Stimulated activated CD4-positive, alpha-beta T cell treated with anti-CD3 and anti-CD28 coated beads, Interleukin-2, amount 100 ng/mL, for 24 hours (primary cell): ENCODE data around the gene VCL.
A peak's percentile ranks its signal among the peaks of the same experiment; 100 is the strongest.

ENCODE experiments used
- DNase-seq, 2 donors: peaks; one replicate each; pipeline ENCODE4 v3.0.0-alpha.2; 2020

The VCL gene

DNA sequence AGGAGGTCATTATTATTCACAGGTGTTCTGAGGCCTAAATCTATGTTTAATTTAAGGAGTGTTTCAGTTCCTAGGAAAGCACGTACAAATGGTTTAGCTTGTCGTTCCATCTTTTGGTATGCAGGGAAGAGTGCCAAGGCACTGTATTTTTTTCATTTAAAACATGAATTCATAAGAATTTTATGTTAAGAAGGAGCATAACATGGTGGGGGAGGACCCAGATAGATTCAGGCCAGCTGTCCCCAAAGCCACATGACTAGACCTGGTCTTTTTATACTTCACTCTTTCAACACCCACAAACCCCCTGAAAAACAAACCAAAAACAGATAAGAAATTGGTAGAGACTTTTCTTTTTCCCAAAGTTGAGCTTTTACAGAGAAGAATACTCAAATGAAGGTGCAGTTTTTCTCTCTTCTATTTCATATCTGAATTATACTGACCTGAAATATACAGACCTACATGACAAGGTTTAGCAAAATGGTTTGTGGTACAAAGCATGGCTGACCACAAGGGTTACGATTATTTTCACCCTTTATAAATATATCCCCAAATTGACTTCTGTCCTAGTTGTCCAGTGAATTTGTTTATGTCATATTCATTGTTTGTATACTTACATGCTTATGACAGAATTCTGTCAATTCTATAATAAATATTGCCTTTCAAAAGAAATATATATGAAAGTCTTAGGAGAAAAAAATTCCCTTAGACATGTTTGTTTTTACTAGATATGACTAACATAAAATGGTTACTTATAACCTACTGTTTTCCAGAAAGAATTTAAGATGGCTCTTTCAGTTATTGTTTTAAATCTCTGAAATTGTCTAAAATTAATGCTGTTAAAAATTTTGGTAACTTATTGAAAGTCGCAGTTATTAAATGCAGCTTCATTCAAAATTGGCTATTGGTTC is 81.4 kb downstream of the VCL start:
- no peak for DNase-seq

DNA sequence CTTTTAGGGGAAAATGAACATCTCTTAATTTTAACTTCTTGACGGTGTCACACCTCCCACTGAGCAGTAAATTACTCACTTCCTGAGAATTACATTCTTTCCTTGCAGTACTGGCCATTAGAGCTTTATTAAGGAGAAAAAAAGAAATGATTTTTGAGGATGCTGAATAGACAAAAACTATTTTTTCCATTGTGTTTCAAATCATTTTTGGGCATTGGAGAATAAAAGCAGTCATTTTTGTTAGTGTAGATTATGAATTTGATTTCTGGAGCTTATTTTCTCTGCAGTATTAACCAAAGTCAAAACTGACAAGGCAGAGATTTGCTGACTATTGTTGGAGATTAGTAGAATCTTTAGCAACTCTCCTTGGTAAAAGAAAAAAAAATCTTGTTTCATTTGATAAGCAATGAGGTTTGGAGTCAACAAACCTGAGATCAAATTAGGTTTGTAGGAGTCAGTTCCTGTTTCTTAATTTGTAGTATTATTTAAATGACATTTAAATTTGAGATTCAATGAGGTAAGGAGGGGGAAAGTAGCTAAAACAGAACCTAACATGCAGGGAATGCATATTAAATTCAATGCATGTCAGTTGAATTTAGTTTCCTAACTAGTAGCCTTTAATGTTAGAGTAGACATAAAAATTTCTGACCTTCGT is 82.1 kb downstream of the VCL start:
- DNase-seq = no peak

DNA sequence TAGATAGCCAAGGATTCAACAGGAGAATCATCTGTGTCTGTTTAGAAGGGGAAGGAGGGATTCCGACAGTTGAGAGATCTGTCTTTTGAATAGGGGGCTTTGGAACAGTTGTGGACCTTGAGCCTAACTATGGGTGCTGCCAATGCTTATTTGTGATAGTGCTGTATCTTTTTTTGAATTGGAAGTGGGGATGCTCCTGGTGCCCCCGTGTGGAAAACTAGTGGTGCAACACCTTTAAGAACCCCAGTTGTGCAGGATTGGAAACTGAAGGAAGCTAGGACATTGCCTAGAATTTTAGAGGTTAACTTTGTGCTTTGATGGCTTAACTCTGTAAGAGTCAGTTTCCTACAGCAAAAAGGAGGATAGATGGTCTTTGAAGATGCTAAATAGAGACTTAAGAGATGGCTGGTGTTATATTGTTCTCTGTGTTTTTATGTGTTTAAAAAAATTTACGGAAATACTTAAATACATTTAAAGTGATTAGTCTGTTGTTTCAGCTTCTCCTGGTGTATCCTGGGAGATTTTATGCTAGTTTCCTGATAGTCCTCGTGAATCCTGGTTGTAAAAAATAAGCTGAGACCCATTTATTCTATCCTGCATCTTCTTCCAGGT is 83.4 kb downstream of the VCL start:
- DNase-seq = peak; percentile 42 to 45

DNA sequence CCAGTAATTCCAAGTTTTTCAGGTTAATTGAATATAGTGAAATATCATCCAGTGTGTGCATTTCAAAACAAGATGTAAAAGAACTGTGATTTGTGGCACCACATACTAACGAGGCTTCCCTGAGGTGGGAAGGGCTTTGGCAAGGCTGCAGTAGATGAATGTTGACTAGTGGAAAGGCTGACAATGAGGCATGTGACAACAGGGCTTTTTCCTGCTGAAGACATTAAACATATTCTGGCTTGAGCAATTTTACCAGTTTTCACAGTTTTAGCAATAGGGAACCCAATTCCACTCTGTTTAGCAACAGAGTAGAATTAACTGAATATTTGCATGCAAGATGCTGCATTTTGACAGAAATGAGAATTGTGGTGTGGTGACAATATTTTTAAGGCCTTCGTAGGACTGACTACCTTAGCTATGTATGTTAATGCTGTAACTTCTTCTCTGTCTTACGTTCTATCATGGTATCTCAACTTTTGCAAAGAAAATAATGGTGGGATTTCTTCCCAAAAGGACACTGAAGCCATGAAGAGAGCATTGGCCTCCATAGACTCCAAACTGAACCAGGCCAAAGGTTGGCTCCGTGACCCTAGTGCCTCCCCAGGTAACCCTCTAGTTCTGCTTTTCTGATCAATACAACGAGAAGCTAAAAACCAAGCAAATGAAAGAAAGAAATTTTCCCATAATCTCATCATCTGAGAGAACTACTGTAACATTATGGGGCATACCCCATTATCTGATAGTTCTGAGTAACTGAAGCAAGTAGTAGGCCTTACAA is 84.2 kb downstream of the VCL start:
- no peak for DNase-seq

DNA sequence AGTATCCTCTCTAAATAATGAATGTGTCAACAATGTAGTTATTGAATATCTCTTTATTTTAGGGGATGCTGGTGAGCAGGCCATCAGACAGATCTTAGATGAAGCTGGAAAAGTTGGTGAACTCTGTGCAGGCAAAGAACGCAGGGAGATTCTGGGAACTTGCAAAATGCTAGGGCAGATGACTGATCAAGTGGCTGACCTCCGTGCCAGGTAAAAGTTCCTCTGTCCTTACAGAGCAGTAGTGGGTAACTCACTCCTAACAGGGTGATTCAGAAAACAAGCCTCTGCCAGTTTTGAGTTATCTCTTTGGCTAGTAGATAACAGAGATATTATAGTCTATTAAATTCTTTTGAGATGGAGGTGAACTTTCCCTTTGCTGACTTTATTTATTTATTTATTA is 85.4 kb downstream of the VCL start:
- DNase-seq = no peak

DNA sequence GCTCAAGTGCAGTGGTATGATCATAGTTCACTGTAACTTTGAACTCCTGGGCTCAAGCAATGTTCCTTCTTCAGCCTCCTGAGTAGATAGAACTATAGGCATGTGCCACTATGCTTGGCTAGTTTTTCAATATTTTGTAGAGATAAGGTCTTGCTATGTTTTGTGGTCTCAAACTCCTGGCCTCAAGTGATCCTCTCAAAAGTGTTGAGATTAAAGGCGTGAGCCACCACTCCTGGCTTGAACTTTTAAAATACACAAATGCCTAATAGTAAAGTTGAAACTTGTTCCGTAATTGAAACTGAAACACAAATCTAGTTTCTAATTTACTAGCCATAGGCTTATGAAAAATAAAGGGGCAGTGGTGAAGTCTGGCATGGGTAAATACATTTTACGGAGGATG is 87.0 kb downstream of the VCL start:
- DNase-seq = no peak

DNA sequence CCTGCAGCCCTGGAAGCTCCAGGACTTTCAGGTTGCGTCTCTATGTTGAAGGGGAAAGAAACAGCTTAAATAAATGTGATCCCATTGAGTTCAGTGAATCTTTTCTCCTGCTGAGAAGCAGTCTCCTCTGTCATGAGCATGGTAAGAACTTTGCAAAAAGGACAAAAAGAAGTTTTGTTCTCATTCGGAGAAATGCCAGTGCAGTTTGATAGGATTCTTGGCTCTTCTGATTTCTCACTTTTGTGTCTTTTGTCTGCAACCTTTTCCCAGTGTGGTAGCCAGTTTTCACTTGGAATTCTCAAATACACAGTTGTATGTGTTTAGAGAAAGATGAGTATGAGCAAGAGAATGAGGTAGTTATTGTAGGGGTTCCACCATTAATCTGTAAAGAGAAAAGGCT is 88.4 kb downstream of the VCL start:
- no peak for DNase-seq

DNA sequence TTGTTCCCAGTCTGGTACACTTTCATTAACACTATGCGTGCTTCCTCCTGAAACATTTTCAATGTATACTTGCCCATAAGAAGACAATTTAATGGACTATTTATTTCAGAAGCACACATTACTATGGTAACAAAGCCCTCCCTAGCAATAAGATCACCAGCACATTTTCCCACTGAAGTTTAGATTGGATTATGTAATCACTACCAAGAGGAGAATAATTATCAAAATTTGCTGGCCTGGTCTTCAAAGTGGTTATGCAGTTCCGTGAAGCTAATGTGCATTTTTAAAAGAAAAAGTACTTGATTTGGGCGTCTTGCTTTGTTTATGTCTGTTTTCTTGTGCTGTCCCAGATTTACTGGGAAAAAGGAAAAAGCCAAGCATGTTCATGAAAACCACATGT is 90.8 kb downstream of the VCL start:
- DNase-seq = no peak

DNA sequence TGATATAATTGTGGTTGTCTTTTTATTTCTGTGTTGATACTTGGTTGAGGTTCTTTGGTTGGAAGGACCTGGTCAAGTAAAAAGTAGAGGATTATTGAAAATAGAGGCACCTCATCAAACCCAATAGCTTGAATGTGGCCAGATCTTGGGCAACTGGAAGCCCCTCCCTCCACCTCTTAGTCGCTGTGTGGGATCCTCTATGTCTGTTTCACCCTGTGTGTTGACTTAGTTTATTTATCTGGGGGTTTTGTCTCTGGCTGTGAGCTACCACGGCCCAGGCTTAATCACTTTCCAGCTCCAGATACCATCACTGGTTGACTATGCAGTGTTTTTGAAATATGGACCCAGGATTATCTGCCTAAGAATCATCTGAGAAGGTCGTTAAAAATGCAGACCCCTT is 94.5 kb downstream of the VCL start:
- DNase-seq = no peak

DNA sequence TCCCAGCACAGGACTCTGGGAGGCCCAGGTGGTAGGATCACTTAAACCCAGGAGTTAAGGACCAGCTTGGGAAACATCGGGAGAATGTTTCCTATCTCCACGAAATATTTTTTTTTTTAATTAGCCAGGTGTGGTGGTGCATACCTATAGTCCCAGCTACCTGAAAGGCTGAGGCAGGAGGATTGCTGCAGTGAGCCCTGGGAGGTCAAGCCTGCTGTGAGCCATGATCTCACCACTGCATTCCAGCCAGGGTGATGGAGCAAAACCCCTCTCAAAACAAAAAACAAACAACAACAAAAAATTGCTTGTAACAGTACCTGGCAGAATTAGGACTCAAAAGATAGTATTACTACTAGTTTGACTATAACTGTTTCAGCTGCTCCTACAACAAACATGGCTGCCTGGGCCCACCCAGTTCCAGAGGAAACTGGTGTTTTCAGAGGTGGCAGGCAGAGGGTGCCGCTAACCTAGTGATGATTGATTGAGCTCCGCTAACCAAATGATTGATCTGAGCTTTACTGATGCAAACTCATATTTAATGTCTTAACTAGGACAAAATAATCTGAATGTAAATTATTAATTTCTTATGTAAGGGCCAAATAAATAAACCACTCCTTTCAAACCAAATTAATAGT is 95.7 kb downstream of the VCL start:
- no peak for DNase-seq

DNA sequence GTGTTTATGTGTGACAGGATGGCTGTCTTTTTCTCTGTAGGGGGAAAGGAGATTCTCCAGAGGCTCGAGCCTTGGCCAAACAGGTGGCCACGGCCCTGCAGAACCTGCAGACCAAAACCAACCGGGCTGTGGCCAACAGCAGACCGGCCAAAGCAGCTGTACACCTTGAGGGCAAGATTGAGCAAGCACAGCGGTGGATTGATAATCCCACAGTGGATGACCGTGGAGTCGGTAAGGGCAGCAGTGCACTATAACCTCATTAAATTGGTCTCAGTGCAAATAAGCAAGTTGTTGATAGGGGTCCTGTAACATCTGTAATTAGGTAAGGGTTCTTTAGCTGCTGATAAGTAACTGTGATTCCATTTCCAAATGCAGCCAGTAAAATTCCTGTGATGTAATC is 96.3 kb downstream of the VCL start:
- DNase-seq = no peak

DNA sequence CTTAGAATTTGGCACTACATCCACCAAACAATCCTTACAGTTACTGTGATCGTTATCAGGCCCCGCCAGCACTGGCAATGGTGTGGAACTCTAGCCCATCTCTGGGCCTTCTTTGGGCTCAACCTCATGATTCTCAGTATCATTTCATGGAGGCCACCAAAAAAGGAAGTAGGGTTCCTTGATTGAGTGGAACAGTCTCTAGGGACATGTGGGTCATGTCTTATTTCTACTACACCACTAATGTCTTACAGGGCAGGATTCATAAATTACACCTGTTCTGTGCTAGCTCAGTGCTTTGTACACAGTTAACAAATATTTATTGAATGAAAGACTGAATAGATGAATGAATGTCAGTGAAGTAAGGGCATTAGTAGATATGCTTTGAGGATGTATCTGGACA is 98.9 kb downstream of the VCL start:
- no peak for DNase-seq

DNA sequence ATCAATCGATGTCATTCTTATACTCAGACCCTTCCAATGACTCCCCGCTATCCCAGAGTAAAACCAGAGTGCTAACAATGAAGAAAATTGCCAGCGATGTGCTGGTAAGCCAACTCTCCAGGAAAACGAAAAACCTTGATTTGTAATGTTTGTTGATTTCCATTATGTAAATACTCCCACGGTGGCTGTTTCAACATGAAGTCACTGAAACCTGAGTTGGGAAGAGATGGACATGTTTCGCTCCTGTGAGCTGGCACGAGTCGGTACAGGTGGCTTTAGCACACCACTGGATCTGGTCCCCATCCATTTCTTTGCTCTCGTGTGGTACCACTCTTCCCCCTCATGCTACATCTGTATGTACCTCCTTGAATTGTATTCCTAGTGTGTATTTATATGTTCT is 99.9 kb downstream of the VCL start:
- DNase-seq = no peak

DNA sequence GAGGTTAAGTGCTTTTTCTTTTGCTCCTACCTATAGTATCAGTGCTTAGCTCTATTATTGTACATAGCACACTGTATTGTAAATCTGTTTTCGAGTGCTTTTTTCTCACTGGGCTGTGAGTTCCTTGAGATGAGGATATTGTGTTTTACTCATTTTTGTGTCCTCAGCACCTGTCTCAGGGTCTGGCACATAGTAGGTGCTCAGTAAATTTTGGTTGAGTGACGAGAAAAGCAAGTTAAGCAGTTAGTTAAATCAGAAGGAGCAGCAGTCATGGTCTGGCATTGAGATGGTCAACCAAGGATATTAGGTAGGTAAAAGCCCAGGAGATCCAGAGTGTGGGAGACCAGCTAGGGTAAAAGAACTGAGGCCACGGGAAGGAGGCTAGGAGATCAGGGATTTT is 101.5 kb downstream of the VCL start:
- no peak for DNase-seq

DNA sequence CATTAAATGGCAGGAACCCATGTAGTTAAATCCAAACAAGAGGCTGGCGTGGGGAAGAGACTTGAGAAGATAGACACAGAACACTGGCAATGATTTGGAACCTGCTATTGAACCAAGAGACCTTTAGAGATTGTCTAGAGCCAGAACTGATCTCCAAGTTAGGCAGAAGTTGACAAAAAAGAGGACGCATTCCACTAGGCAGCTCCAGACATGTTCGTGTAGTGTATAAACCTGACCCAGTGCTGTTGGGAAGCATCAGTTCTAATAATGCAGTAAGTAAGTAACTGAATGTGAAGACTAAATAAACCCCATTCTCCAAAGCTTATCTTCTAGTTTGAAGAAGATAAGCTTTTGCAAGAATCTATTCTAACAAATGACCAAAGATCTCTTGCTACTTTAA is 101.9 kb downstream of the VCL start:
- no peak for DNase-seq

DNA sequence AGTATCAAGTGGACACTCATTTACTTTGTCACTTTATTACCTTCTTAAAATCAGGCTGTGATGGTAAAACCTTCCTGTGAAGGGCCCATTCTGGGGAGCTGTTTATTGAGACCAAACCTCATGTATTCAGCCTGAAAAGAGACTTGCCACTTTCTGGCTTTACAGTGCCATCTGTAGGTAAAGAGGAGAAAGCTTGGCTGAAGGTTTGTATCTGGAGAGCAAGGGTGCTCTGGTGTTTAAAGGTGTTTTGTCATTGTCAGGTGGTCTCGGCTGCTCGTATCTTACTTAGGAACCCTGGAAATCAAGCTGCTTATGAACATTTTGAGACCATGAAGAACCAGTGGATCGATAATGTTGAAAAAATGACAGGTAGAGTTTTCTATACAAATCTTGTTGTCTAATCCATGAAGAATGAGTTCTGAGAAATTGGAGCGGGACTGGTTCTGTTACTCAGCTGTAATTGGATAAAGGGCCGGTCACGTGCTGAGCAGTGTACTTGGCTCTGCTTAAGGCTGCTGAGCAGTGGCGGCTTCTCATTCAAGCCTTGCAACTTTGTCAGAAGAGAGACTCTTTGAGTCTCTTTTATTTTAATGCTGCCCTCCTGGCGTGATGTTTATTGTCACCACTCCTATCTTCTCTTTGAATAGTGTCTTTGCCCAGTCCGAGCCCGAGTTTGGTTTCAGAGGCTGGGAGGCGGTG is 105.8 kb downstream of the VCL start:
- DNase-seq = no peak

DNA sequence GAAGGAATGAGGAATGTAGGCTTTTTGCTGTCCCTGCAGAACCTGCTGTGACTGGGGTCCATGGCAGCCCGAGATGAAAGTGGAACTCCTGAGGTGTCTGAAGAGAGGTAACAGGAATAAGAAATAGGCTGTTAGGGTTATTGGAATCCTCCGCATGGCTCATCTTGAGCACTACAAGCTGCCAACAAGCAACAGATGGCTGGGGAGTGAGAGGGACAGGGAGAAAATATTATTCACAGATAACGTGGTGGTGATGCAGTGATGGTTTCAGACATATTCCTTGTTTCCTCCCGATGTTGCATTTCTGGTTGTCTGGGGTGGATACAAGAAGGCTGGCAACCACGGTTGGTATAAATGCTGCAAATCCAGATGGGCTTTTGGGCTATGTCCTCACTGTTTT is 106.6 kb downstream of the VCL start:
- no peak for DNase-seq

DNA sequence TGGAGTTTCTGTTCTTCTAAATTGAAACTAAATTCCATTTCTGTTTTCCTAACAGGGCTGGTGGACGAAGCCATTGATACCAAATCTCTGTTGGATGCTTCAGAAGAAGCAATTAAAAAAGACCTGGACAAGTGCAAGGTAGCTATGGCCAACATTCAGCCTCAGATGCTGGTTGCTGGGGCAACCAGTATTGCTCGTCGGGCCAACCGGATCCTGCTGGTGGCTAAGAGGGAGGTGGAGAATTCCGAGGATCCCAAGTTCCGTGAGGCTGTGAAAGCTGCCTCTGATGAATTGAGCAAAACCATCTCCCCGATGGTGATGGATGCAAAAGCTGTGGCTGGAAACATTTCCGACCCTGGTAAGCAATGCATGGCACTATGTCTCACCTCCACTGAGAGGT is 107.1 kb downstream of the VCL start:
- DNase-seq = no peak

DNA sequence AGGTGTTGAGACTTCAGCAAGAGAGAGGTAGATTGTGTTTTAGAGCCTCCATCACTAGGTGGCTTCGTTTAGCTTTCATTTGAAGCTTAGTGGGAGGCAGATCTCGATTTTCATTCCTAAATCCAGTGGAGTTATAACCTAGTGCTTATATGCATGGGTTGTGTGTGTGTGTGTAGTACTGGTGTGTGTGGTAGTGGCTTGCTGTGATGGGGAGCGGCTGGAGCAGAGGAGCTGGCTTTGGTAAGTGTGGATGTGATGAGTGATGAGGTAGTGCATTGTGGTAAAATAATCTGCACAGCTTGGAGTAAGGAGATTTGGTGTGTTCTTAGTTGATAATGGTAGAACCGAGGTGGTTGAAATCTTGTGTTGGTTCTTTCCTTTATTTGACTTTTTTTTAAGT is 109.5 kb downstream of the VCL start:
- no peak for DNase-seq

DNA sequence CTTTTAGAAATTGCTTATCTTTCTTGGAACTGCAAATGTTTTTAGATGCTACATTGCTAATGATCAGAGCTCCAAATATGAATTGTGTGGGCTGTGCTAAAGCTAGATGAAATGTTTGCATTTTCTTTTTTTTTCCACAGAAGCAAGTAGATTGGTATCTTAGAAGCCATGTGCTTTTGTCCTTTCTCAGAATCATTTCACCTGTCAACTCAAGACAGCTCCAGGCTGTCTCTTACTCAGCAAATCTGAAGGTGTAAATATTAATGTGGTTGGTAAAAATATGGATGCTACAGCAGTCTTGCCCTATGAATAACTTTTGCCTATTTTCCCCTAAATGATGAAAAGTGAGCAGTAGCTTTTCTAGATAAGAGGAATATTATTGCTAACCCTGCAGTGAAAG is 111.5 kb downstream of the VCL start:
- DNase-seq = no peak

DNA sequence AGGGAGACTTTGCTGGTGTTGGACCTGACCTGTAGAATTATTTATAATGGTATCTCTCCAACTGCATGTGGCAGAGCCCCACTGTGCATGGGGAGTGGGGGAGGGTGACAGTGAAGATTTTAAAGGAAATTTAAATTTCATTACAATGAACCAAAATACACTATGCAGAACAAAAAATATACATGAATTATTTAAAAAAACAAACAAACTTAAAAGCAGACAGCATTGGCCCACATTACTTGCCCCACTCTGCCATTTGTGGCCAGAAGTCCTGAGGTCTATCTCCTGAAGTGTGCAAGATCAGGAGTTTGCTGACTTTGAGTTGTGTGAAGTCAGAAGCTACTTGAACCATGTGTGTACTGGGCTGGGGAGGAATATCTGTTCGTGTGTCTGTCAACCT is 112.2 kb downstream of the VCL start:
- no peak for DNase-seq

DNA sequence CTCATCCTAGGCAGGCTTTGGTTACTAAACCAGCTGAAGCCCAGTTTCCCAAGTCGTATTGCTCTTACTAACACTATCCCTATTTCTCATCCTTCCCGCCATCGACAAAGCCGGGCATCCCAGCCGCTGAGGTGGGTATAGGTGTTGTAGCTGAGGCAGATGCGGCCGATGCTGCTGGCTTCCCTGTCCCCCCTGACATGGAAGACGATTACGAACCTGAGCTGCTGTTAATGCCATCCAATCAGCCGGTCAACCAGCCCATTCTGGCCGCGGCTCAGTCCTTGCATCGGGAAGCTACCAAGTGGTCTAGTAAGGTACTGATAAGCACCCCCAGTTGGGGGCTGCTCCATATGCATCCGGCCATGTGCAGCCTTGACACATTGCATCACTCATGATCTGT is 113.9 kb downstream of the VCL start:
- no peak for DNase-seq
